HK-2 (cell line): ENCODE measurements around the gene MVB12B.

Source experiments
- DNase-seq: peaks from one replicate; pipeline ENCODE4 v3.0.0-alpha.2; 2018; ENCODE audit not compliant: unreplicated experiment

MVB12B gene

DNA sequence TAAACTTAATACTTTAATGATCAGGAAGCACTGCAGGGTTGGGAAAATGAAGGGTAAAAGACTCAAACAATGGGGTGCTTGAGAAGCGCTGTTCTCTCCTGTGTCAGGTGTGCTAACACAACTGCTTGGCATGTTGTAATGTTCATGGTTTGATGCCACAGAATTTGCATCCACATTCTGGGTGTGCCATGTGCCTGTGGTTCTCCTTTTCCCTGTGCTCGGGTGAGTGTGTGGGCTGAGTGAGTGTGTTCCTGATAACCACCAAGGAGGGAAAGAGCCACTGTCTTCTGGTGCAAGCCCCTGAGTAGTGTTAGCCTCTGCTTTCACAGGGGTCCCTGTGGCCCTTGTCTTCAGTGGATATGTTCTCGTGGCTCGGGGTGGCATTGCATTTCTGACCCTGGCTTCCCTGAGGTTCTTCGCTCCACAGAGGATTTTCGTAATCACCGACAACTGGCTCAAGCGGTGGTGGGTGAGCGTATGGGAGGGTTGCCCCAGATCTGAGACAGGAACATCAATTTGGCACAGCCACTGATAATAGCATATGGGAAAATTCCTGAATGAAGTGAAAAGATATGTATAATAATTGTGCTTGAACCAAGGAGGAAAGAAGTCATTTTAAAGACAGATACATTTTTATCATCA lies 102.0 kb downstream of the MVB12B start:
- DNase-seq: no peak

DNA sequence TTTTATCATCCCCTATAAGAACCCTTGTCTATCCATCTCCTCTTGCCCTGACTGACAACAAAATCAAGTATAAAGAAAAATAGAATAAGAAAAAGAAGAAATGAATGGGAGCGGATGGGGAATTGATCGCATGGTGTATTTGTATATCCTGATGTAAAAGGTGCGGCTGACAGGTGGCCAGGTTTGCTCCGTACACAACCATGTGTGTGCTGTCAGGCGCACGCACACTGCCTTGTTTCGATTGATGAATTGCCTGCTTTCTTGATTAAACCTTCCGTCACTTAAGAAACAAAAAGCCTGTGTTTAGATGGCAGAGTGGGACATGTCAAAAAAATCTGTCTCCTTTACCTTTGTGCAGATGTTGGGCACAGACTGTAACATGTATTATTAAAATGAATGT lies 102.6 kb downstream of the MVB12B start:
- no peak for DNase-seq

DNA sequence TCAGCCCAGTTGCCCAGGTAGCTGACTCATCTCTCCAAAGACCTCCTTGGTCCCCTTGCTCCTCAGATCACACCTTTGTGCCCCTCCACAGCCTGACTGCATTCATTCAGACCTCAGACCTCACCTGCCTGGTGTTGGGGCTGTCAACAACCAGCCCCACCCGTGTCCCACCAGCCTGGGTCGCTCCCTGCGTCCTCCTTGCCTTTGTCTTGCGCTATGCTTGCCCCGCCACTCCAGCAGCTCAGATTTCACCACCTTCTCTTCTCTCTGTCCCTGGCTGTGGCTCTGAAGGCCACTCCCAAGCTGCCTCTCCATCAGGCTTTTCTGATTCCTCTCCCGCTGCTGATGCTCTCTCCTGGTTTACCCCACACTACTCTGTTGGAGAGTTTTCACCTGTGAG lies 103.5 kb downstream of the MVB12B start:
- no peak for DNase-seq

DNA sequence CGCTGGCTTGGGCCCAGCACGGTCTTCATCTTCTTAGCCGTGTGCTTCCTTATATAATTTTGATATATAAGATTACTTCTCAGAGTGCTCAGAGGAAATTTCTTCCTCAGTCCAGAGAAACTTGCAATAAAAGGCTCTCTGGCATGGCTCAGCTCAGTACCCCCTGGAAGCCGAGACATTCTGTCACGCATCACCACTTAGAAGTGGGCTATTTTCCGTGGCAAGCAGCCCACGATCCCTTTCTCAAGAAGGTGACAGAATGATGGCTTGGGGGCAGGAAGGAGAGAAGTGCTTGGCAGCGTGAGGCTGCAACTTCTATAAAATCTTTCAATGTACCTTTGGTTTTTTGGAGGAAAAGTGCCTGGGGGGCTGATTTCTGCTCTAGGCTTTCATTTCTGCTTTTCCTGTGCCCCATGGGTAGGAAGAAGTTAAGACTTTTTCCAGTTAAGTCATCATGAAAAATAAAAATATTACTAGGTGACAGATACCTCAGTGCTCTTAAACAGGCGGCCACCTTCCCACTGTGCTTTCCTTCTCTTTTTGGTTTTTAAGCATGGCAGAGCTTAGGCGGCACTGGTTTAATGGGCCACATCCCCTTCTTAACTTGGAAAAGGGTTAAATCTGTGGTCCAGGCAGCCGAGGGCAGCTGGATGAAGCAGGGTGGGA lies 104.6 kb downstream of the MVB12B start:
- DNase-seq: no peak

DNA sequence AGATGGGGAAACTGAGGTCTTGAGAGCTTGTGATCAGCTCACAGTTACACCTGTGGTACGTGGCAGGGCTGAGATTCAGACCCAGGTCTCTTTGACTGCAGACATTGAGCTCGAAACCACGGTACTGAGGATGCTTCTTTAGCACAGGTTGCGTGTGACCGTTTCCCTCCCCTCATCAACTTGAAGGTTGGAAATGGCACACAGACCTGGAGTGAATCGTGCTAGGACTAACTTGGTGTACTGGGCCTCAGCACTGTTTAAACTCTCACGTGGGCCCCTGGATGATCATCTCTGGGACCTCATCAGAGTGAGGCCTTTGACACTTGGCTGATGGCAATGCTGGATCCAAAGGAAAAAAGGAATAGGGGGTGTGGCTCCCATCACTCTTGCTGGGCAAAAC lies 106.0 kb downstream of the MVB12B start:
- DNase-seq: no peak

DNA sequence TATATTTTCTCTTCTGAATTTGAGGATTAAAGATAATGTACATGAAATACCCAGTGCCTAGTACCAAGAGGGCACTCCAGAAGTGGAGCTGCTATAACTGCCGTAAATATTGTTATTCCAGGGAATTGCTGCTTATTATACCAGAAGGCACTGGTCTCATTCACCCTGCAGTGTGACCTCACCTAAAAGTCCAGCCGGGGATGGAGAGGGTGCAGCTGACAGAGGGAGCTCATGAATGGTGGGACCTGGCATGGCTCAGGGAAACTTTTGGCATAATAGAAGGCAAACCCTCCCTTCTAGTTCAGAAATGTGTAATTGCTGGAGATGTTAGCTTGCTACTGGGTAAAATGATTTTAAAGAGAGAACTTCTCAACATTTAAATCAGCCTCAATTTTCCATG lies 108.5 kb downstream of the MVB12B start:
- no peak for DNase-seq

DNA sequence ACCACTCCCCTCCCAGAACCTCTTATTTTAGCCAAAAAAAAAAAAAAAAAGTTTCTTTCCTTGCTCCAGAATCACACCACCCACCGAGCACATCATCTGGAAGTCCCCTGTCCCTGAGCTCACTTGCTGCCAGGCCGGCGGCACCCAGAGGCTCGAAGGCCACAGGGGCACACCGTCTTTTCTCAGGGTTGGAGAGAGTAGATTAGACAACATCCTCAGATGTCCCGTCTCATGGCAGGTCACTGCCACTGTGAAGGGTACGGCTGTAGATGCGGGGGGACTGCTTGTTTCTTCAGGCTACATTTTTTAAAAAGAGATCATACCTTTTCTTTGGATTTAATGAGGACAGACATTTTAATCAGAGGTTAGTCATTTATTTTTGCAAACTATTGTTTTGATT lies 109.0 kb downstream of the MVB12B start:
- DNase-seq: no peak

DNA sequence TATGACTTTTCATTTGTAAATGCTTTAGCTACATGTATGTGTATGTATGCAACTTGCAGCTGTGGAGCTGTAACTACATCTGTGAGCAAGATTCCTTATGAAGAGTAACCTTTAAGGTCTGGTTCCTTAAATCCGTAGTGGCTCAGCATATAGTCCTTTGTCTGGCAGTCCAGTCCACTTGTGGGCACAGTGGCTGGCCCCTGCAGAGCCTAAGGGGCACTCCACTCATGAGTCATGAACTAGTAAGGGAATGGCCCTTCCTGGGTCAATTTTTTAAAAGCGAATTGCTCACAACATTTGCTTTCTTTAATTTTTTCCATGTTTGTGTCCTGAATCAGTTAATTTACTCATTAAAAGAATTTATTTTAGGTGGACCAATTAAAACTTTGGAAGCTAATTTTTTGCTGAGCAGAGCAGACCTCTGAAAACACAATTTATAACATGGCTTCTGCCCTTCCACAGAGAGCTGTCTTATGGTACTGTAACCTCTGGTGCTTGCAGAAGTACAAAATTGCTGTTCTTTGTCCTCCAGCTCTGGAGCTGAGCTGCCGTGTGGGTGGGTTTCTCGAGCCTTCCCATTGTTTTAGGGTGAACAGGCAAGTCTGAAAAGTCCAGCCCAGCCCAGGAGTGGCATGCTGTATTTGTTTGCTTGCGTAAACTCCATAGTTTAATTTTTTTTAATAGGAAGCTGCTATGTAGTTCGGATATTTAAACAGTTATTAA lies 110.1 kb downstream of the MVB12B start:
- DNase-seq: no peak

DNA sequence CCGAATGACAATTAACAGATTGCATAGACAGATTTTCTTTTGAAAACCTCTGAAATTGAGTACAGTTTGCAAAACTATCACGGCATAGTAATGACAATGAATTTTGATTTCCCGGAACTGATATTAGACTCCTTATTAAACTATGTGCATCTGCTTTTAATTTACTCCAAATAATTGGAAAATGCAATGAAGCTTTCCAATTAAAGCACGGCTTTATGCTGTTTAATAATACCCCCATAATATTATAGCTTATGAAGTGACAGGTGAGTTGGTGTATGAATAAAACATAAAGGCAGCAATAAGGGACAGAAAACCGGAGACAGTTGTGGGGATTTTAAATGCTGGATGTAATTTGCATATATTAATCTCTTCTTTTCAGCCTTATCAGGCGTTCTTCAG lies 110.6 kb downstream of the MVB12B start:
- no peak for DNase-seq

DNA sequence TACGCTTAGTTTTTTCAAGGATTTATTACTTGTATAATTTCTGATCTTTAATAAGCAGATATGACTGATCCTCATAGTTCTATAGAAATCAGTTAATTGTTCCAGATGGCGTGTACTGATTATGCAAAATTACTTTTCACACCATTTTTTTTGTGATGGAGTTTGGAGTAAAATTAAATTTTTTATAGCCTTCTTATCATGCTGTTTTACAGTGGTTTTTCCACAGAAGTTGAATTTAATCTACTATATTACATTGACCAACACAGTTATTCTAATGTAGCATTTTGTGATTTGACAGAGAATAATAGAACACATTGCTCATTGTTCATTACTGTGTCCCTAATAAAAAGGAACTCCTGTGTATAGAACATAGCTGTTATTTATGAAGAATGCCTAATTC lies 111.1 kb downstream of the MVB12B start:
- no peak for DNase-seq

DNA sequence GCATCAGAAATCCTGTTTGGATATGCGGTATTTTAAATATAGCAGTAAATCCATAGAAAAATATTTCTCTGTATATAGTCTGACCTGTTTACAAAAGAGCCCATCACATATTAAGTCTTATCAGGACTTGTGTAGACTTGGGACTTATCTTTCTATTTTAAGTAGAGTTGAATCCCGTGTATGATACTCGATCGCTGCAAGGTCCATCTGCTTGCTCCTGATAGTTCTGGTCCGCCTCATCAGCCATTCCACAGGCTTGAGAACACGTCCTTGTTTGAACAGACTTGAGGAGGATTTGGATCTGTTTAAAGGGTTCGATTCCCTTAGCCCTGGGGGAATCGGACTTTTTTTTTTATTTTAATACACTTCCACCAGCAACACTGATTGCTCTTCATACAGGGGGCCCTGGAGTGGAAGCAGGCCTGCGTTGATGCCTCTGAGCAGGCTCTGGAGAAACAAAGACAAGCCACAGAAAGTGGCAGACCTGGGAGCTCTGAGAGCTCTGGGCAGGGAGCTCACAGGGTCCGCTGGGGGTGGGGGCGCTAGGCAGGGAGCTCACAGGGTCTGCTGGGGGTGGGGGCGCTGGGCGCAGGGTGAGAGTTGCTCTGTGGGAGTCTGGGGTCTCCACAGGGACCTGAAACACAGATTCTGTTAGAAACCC lies 112.2 kb downstream of the MVB12B start:
- no peak for DNase-seq

DNA sequence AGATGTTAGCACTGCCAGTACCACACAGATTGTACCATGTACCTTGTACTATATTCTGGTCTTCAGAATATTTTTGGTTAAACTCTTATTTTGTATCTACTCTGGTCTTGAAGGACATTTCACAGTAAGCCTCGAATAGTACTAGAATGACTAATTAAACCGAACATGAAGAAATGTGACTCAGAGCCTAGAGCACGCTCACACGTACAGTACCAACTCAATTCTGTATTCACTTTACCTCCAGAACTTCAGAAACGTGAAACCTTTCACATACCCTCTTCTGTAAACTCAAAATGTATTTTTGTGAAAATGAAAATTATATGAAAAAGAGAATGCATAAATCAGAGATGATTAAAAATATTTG lies 112.8 kb downstream of the MVB12B start:
- DNase-seq: no peak

DNA sequence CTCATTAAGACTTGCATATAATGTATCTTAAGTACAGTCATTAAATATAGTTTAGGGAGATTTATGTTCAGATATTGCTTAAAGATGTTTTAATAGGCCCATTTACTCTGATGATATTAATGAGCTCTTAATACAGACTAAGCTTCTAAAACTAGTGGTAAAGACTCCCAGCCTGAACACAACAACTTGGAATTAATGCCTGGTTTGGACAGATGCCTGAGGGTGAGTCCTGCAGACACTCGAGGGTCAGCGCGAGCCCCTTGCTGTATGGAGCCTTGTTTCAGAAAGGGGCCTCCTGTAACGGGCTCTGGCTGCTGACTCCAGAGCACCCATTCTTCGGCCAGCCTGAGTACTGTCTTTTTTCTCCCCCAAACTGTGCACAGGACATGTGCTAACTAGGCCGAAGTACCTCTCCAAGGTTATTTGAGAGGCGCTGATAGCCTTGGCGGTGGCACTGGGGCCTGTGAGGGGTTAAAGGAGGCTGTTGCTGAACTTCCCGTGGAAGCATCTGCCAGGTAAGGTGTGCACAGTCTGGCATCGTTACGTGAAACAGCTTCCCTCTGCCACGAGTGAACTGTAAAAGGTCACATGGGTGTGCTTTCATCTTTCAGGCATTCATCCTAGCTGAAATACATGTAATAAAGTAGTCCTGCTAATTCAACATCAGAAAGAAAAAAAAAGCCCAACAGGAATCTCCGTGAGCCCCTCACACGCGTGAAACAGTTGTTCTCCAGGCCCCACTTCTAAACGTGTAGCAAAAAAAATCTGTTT lies 113.4 kb downstream of the MVB12B start:
- no peak for DNase-seq

DNA sequence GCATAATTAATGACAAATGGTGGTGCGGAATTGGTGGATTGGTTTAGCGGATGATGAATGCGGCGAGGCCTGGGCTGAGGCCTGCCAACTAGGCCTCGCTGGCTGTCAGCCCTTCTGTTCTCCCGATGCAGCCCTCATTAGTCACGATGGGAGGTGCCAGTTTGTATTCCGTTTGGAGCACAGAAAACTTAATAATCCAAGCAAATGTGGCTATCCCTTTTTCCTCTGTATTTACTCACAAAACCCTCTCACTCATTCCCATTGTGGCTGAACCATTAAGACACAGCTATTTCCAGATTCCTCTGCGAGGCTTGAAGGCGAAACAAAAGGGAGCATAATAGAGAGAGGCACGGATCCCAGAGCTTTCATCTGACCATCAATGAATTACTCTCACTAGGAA lies 114.3 kb downstream of the MVB12B start:
- no peak for DNase-seq

DNA sequence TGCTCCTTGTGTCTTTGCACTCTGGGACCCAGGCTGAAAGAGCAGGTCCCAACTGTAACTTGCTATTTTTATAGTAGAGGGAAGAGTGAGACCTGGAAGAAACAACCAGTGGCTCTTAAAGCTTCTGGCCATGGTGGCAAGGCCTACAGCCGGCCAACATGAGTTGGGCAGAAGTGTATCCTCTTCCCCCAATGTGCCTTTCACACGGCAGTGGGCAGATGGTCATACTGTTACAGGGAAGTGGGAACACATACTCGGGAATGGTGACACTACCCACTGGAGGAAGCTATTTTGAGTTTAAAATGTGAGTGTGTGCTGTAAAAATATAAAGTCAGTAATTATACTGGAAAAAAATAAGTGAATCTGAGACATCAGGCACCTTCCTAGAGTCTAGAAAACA lies 116.0 kb downstream of the MVB12B start:
- DNase-seq: no peak

DNA sequence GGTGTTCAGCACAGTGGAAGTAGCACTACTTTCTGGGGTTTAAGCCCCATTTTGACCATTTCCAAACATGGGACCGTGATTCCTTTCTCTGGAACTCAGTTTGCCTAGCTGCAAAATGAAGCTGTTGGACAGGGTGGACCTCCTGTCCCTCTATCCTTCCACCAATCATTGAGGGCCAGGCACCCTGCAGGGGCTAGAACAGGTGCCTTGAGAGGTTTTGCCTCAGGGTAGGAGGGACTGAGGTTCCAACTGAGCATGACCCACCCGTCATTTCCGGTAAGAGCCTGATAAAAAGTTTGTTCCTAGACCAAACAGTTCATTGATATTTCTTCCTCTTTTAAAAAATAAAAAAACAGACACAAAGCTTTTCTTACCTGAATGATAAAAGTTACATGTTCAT lies 116.5 kb downstream of the MVB12B start:
- DNase-seq: no peak

DNA sequence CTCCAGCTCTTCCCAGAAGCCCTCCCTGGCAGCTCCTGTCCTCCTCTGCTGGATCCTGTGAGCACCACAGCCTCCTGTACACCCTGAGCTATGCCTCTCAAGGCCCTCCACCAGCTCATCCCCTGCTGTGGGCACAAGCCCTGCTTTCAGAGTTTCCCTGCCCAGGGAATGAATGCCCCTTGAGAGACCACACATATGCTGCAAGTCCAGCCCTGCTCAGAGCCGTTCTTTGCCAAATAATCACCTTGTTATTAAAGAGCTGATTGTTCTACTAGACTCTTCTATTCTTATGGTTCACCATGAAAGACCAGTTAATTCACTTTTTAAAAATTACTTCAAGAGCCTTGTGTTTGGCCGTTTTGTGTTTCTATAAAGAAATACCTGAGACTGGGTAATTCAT lies 121.5 kb downstream of the MVB12B start:
- no peak for DNase-seq

DNA sequence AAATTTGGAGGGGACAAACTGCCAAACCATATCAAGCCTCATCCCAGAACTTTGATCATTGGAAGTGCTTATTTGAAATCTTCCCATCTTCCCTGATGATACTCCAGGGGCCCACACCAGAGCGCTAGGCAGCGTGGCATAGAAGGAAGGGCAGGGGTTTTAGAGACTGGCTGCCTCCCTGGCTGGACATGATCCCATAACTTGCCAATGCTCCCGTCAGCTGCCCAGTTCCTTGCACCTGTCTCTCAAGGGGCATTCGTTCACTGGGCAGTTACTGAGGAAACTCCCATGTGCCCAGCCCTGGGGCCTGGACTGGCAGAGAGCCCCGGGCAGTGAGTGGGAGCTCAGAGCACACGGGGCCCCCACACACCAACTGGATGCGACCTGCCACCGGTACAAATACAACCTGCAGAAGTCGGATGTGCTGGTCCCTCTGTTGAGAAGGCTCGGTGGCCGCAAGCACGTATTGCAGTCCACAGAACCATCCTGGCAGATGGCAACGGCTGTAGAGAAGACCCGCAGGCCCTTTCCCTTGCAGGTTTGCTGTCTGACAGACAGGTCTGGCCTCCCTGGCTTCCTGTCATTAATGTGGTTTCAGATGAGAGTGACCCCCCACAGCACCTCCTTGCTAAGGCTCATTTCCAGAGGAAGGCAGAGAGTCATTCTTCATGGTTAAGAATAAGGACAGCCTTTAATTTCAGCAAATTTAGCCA lies 122.4 kb downstream of the MVB12B start:
- no peak for DNase-seq

DNA sequence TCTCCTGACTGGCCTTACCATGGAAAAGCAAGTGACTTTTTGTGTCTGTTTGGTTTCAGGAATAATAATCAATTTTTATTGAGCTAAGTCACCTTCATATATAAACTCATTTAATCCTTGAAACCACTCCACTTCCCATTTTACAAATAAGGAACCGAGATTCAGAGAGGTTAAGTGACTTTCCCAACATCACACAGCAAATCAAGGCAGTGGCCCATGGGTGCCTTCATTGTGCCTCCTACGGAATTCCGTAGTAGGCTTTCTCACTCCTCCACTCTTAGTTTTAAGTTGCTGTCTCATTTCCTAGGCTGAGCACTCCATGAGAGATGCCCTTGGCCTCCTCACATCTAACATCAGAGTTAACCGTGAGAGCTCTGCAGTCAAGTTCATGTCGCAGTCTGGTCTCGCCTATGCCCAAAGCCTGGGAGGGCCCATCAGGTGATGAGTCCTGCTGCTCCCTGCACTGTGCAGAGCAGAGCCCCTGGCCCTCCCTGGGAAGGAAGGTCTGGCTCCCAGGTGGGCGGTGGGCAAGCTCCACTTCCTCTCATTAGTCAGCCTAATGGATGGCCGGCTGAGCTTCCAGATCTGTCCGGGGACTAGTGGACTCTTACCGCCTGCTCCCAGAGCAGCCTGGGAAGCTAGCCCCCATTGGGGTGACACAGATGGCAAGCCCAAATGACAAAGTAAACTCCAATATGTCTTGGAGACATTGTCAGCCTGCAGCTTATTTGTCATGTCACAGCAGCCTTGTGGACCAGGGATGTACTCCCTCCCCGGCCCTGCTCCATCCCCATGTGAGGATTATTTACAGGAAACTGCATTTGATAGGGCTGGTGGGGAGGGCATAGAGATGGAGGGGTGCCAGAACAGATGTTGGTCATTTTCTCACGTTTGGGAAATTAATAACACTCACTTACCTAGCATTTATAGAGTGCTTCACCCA lies 123.4 kb downstream of the MVB12B start:
- no peak for DNase-seq

DNA sequence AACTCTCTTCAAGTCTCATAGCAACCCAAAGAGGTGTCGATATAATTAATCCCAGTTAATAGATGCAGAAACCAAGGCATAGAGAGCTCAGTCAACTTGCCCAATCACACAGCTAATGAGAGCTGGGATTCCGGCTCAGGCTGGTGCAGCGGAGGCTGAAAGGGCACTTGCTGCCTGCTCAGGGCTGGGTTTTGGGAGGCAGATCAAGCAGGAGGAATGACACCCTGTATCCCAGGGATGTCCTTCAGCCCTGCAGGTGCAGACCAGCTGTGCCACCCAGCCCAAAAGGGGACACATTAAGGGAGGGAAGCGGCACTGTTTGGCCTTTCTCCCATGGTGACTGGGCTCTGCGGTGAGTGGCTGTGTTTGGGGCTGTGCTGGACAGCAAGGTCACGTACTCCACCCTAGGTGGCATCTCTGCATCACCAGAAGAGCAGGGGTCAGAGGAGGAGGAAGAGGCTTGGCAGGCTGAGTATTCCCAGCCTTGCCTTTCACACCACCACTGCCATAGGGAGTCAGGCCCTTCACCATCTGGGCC lies 124.1 kb downstream of the MVB12B start:
- no peak for DNase-seq
